K562 (cell line): ENCODE results near the gene TIMP3. TPM values are rescaled to one million over a fixed set of nuclear protein-coding genes. Genes with fewer than 3 reads are reported as not detected.

ENCODE experiments used
- ATAC-seq: fragments of 200-7000 bp; cut with Tn5 transposase; 3 replicates; pipeline ENCODE4 v1.9.1; 2020; ENCODE audit warnings: moderate library complexity
- BruUV-seq: library from RNA; stranded (reverse); fragments of 400-500 nt; replicated peaks from 2 replicates; lab custom pipeline; 2021; lab: Mats Ljungman, UMichigan
- CTCF ChIA-PET: fragments of 300-600 bp; formaldehyde crosslinking; extraction: SDS; loops from one replicate; lab custom pipeline; 2021; ENCODE audit warnings: low intra/inter-chr PET ratio; lab: Yijun Ruan, JAX
- POLR2A ChIA-PET: fragments of 300-600, 350-650 bp; sonication (Branson Sonifier 250); formaldehyde crosslinking; extraction: SDS; loops from one replicate; lab custom pipeline; 2021; ENCODE audit warnings: antibody characterized with exemption, inconsistent platforms; lab: Yijun Ruan, JAX
- DNase-seq, 4 experiments: peaks; one replicate each; pipeline versions ENCODE4 v3.0.0 to v3.0.0-alpha.2; 2011 to 2018; ENCODE audit warnings: low spot score in 3 of 4, mixed read lengths in 3 of 4; ENCODE audit errors: extremely low read depth in 1 of 4
- FAIRE-seq: peaks from 2 replicates; lab custom pipeline; 2011; peaks lifted over from hg19 to GRCh38; lab: Jason Lieb, UNC
- H2AFZ ChIP-seq: 2 replicates; pipeline ENCODE4 v1.6.0; 2011; ENCODE audit warnings: low read depth, low read length, control low read depth, inconsistent platforms
- H3K27ac ChIP-seq: fragments of 200-600 bp; 3 replicates; pipeline ENCODE4 v1.8.0; 2011; ENCODE audit warnings: low read depth, mild to moderate bottlenecking, control low read depth, inconsistent platforms, low read length, moderate library complexity, mixed read lengths; ENCODE audit errors: extremely low read depth
- H3K27me3 ChIP-seq, 2 experiments: fragments of 300-600 bp in 1 of 2; 2 replicates in 1 of 2; 3 replicates in 1 of 2; pipeline versions ENCODE4 v1.6.0 to v1.8.0; 2011; ENCODE audit warnings: inconsistent platforms in 2 of 2, low read length in 2 of 2, mild to moderate bottlenecking in 1 of 2, mixed read lengths in 1 of 2, moderate library complexity in 1 of 2; ENCODE audit not compliant: control insufficient read depth in 2 of 2, insufficient read depth in 2 of 2
- H3K36me3 ChIP-seq: fragments of 300-600 bp; 3 replicates; pipeline ENCODE4 v1.8.0; 2011; ENCODE audit warnings: mild to moderate bottlenecking, low read length, inconsistent platforms; ENCODE audit not compliant: control insufficient read depth, insufficient read depth
- H3K4me1 ChIP-seq, 2 experiments: fragments of 200-600 bp in 1 of 2; replicated peaks in 1 of 2; 2 replicates in 1 of 2; 3 replicates in 1 of 2; pipeline versions ENCODE4 v1.5.1 to v1.8.0; 2011; ENCODE audit warnings: inconsistent platforms in 2 of 2, low read length in 2 of 2, mild to moderate bottlenecking in 1 of 2, mixed read lengths in 1 of 2, moderate library complexity in 1 of 2; ENCODE audit not compliant: control insufficient read depth in 2 of 2, insufficient read depth in 2 of 2
- H3K4me2 ChIP-seq: 2 replicates; pipeline ENCODE4 v1.6.1; 2011; ENCODE audit warnings: low read length, control low read depth, inconsistent platforms, mixed read lengths; ENCODE audit not compliant: insufficient read depth
- H3K4me3 ChIP-seq: fragments of 200-600 bp; sonication (generic), shearing (Covaris generic); 2 replicates; pipeline ENCODE4 v1.5.1; 2016; ENCODE audit warnings: control low read depth, inconsistent platforms
- H3K79me2 ChIP-seq: fragments of 200-600 bp; 3 replicates; pipeline ENCODE4 v1.8.0; 2011; ENCODE audit warnings: low read length, inconsistent platforms; ENCODE audit not compliant: control insufficient read depth, insufficient read depth
- H3K9ac ChIP-seq, 2 experiments: 2 replicates each; pipeline versions ENCODE4 v1.6.0 to v1.6.1; 2011; ENCODE audit warnings: low read depth in 2 of 2, low read length in 2 of 2, control low read depth in 1 of 2, inconsistent platforms in 1 of 2, mild to moderate bottlenecking in 1 of 2, mixed read lengths in 1 of 2; ENCODE audit not compliant: insufficient read depth in 1 of 2
- H3K9me1 ChIP-seq: one replicate; pipeline ENCODE4 v1.6.0; 2011; ENCODE audit warnings: inconsistent platforms, mild to moderate bottlenecking, low read length, moderate library complexity; ENCODE audit not compliant: control insufficient read depth, insufficient read depth
- H3K9me3 ChIP-seq: replicated peaks from 2 replicates; pipeline ENCODE4 v1.5.1; 2011; ENCODE audit warnings: low read depth, low read length, inconsistent platforms; ENCODE audit not compliant: control insufficient read depth, insufficient read depth
- H4K20me1 ChIP-seq: replicated peaks from 2 replicates; pipeline ENCODE4 v1.6.1; 2011; ENCODE audit warnings: low read length, inconsistent platforms, mixed read lengths; ENCODE audit not compliant: control insufficient read depth, insufficient read depth
- CBFB ChIP-seq: sonication (generic); formaldehyde crosslinking; IDR thresholded peaks from 2 replicates; pipeline ENCODE4 v1.4.0; 2020; ENCODE audit warnings: mild to moderate bottlenecking, missing genetic modification reagents
- CBX1 ChIP-seq: sonication (generic); IDR thresholded peaks from 2 replicates; pipeline ENCODE4 v1.6.1; 2016; ENCODE audit warnings: antibody characterized with exemption, low read depth, mild to moderate bottlenecking
- CREB3 ChIP-seq: fragments of 450-650 bp; conservative IDR thresholded peaks from 2 replicates; pipeline ENCODE4 v1.6.1; 2016; ENCODE audit warnings: missing genetic modification characterization, low read depth, mild to moderate bottlenecking, missing compliant biosample characterization, moderate library complexity
- DEAF1 ChIP-seq: fragments of 450-650 bp; formaldehyde crosslinking; IDR thresholded peaks from 2 replicates; pipeline ENCODE4 v1.4.0; 2020; ENCODE audit warnings: mild to moderate bottlenecking, moderate library complexity
- EWSR1 ChIP-seq: fragments of 450-650 bp; IDR thresholded peaks from 2 replicates; pipeline ENCODE4 v1.6.1; 2018; ENCODE audit warnings: borderline replicate concordance, mild to moderate bottlenecking, low read depth, moderate library complexity; ENCODE audit not compliant: partially characterized antibody
- FIP1L1 ChIP-seq: fragments of 200-400 bp; formaldehyde crosslinking; IDR thresholded peaks from 2 replicates; pipeline ENCODE4 v1.6.1; 2018; ENCODE audit warnings: mild to moderate bottlenecking, low read depth, low read length; ENCODE audit not compliant: poor library complexity, severe bottlenecking
- HOXB6 ChIP-seq: fragments of 250-450 bp; sonication (Bioruptor Pico); IDR thresholded peaks from 2 replicates; pipeline ENCODE4 v1.5.1; 2022; ENCODE audit warnings: mild to moderate bottlenecking, borderline replicate concordance
- NFE2 ChIP-seq: IDR thresholded peaks from 2 replicates; pipeline ENCODE4 v1.6.1; 2014; ENCODE audit warnings: antibody characterized with exemption, low read depth
- SRF ChIP-seq, 2 experiments: fragments of 250-450, 450-650 bp in 1 of 2; sonication (Bioruptor Pico) in 1 of 2; sonication (generic) in 1 of 2; formaldehyde crosslinking; IDR thresholded peaks; 2 replicates each; pipeline versions ENCODE4 v1.5.0 to v1.5.1; 2020 to 2022; ENCODE audit warnings: mild to moderate bottlenecking in 1 of 2, missing genetic modification reagents in 1 of 2
- TBL1XR1 ChIP-seq, 2 experiments: IDR thresholded peaks; 2 replicates each; pipeline ENCODE4 v1.6.1; 2012; ENCODE audit warnings: improper control_type of control experiment in 2 of 2, low read length in 2 of 2, mild to moderate bottlenecking in 1 of 2
- TSC22D4 ChIP-seq: fragments of 450-650 bp; IDR thresholded peaks from 2 replicates; pipeline ENCODE4 v1.6.1; 2016; ENCODE audit warnings: missing genetic modification characterization, missing biosample characterization, control low read depth
- ZFP91 ChIP-seq: sonication (generic); formaldehyde crosslinking; IDR thresholded peaks from 2 replicates; pipeline ENCODE4 v1.8.0; 2022; ENCODE audit warnings: mild to moderate bottlenecking, missing genetic modification reagents
- ZNF436 ChIP-seq: fragments of 250-450, 450-650 bp; sonication (Bioruptor Pico); formaldehyde crosslinking; IDR thresholded peaks from 2 replicates; pipeline ENCODE4 v1.7.0; 2020; ENCODE audit warnings: mild to moderate bottlenecking
- ZNF511 ChIP-seq: sonication (generic); formaldehyde crosslinking; IDR thresholded peaks from 2 replicates; pipeline ENCODE4 v1.8.0; 2022; ENCODE audit warnings: mild to moderate bottlenecking, missing genetic modification reagents
- ZNF707 ChIP-seq: fragments of 250-450 bp; sonication (Bioruptor Pico); conservative IDR thresholded peaks from 2 replicates; pipeline ENCODE4 v1.8.0; 2022; ENCODE audit warnings: inconsistent platforms, mild to moderate bottlenecking, moderate library complexity
- WGBS: fragments of 100-300 bp; shearing (Covaris generic); methylation state at CpG from one replicate; pipeline ENCODE4 v1.1.6; 2016; ENCODE audit warnings: low coverage, mixed read lengths; ENCODE audit not compliant: insufficient coverage; ENCODE audit errors: missing lambda C conversion rate; 5-methylcytosine and 5-hydroxymethylcytosine counted together
- in situ Hi-C: fragments of 300-500 bp; cut with MboI; formaldehyde crosslinking; loops from 4 replicates; pipeline ENCODE4 v1.15.0; 2018; ENCODE audit warnings: inconsistent platforms, mixed read lengths
- intact Hi-C: fragments of 100-400 bp; cut with micrococcal nuclease; formaldehyde crosslinking; loops from 2 replicates; pipeline ENCODE4 v1.14.2; 2022
- polyA plus RNA-seq, 8 experiments: library from polyadenylated mRNA; depleted of rRNA in 4 of 8; stranded (reverse) in 5 of 8; unstranded in 3 of 8; fragments of >200 nt; fragmentation: Nextera tagmentation in 2 of 8; fragmentation: Illumina TruSeq in 1 of 8; extraction: Ambion mirVana in 2 of 8; extraction: Trizol in 1 of 8; gene quantifications; 2 replicates each; pipeline versions ENCODE4 v1.2.1 to v1.2.3, GENCODE V29; 2011 to 2014; ENCODE audit warnings: inconsistent platforms in 1 of 8, missing spikeins in 1 of 8
- total RNA-seq, 7 experiments: library from RNA; depleted of rRNA in 6 of 7; stranded (reverse); fragments of >200 nt in 6 of 7; fragmentation: Illumina TruSeq in 2 of 7; extraction: Trizol in 2 of 7; gene quantifications; 2 replicates each; pipeline versions ENCODE4 v1.2.1 to v1.2.3, GENCODE V29; 2011 to 2021; ENCODE audit warnings: low replicate concordance in 1 of 7

The TIMP3 gene
- total and polyA plus RNA-seq, 9 of the 15 experiments (the other 6 are each of a cell fraction or from before 2014, with no cell fraction given) = 0.07 to 0.73 (median 0.18) TPM

GRCh38 chr22:32803738-32804435 is 2.4 kb downstream of the TIMP3 start:
- Histone ChIP-seq H3K9ac (no peak overlapping the region), H3K27ac (no peak overlapping the region), H3K79me2 (no peaks in the 10 kb centered on the region), H3K27me3 (peaks cover 8 to 25% of the 10 kb centered on the region in 2 experiments; a peak in 4 of 5 replicates), H2AFZ (no peak overlapping the region), H3K9me3 (no peaks in the 10 kb centered on the region), H3K9me1 (no peaks in the 10 kb centered on the region), H3K4me2 (no peak overlapping the region), H4K20me1 (no peaks in the 10 kb centered on the region), H3K4me3 (no peak overlapping the region), H3K4me1 (peaks cover 0 to 11% of the 10 kb centered on the region in 2 experiments; a peak in 2 of 5 replicates), H3K36me3 (no peaks in the 10 kb centered on the region)
- no TSS peak for BruUV-seq
- ATAC-seq (peak; percentile 36; the same call in 1 of the 3 replicates), DNase-seq (no peak), FAIRE-seq (no peak)
- POLR2A ChIA-PET = no interaction called here
- intact Hi-C loops = no loop called here
- WGBS = 4% methylated on average over 9 of the region's 13 CpGs
- CTCF ChIA-PET = no interaction called here
- in situ Hi-C loops = no loop called here
- no peak for TF ChIP-seq ZFP91 (CRISPR knock-in tag)
- no peak for TF ChIP-seq CBFB (CRISPR knock-in tag)
- no peak for TF ChIP-seq EWSR1
- no peak for TF ChIP-seq CBX1
- TF ChIP-seq NFE2 = no peak
- TF ChIP-seq TBL1XR1 (IDR thresholded peaks at IDR 0.05; ENCODE audit: low read length in 2 of 2) = no peak
- no peak for TF ChIP-seq ZNF707 (CRISPR knock-in tag)
- TF ChIP-seq TSC22D4 (tag) = no peak
- TF ChIP-seq CREB3 (tag) = no peak
- no peak for TF ChIP-seq ZNF511 (CRISPR knock-in tag)
- no peak for TF ChIP-seq ZNF436 (CRISPR knock-in tag)
- TF ChIP-seq HOXB6 = no peak
- TF ChIP-seq DEAF1 = no peak
- TF ChIP-seq FIP1L1 = no peak
- no peak for TF ChIP-seq SRF (CRISPR knock-in tag; IDR thresholded peaks at IDR 0.05)
